HG02759 (cell line): Measurements from ENCODE around the gene FRG2C.
"Not testable (repeated sequence)": the region's sequence is repeated elsewhere in the genome, so short reads cannot be mapped to it uniquely, and the experiment has no call there.

ENCODE experiments used
- ATAC-seq: cut with Tn5 transposase; IDR thresholded peaks from one replicate; pipeline ENCODE4 v1.9.1; 2021; ENCODE audit warnings: mild to moderate bottlenecking, moderate library complexity; ENCODE audit not compliant: unreplicated experiment

The FRG2C gene

GRCh38 chr3:75664028-75664427 lies at the start of gene FRG2C:
TSS of gene FRG2C (plus strand) at chr3:75664328. CDS start at chr3:75664380, 52 bp downstream.
- ATAC-seq: not testable (repeated sequence)

- ATAC-seq: not testable (repeated sequence)
Measured at GRCh38 chr3:75618666-75619305, 45.3 kb upstream of the FRG2C start.

- ATAC-seq: not testable (repeated sequence)
Measured at GRCh38 chr3:75619481-75620031, 44.6 kb upstream of the FRG2C start.

GRCh38 chr3:75621772-75622171 lies 42.4 kb upstream of the FRG2C start:
- ATAC-seq: not testable (repeated sequence)

GRCh38 chr3:75623656-75624055 lies 40.5 kb upstream of the FRG2C start:
- not testable (repeated sequence) for ATAC-seq

- ATAC-seq: not testable (repeated sequence)
Measured at GRCh38 chr3:75630887-75631535, 33.1 kb upstream of the FRG2C start.

- no peak for ATAC-seq
Measured at GRCh38 chr3:75631541-75631940, 32.6 kb upstream of the FRG2C start.

GRCh38 chr3:75638947-75639346 lies 25.2 kb upstream of the FRG2C start:
- not testable (repeated sequence) for ATAC-seq

GRCh38 chr3:75641107-75641517 lies 23.0 kb upstream of the FRG2C start:
- ATAC-seq: not testable (repeated sequence)

- not testable (repeated sequence) for ATAC-seq
Measured at GRCh38 chr3:75643031-75643800, 20.9 kb upstream of the FRG2C start.

GRCh38 chr3:75645548-75645947 lies 18.6 kb upstream of the FRG2C start:
- not testable (repeated sequence) for ATAC-seq

- no peak for ATAC-seq
Measured at GRCh38 chr3:75650191-75650590, 13.9 kb upstream of the FRG2C start.

- not testable (repeated sequence) for ATAC-seq
Measured at GRCh38 chr3:75655101-75655904, 8.8 kb upstream of the FRG2C start.

- ATAC-seq: not testable (repeated sequence)
Measured at GRCh38 chr3:75655956-75656355, 8.2 kb upstream of the FRG2C start.

GRCh38 chr3:75658411-75659107 lies 5.6 kb upstream of the FRG2C start:
- not testable (repeated sequence) for ATAC-seq

GRCh38 chr3:75659108-75659433 lies 5.1 kb upstream of the FRG2C start:
- ATAC-seq: not testable (repeated sequence)

- ATAC-seq: not testable (repeated sequence)
Measured at GRCh38 chr3:75665626-75666025, 1.5 kb downstream of the FRG2C start.

- not testable (repeated sequence) for ATAC-seq
Measured at GRCh38 chr3:75667757-75668701, 3.9 kb downstream of the FRG2C start.
